Bronchial epithelial cell (primary cell): ENCODE measurements around the gene DUSP5. TPM values are rescaled to one million over a fixed set of nuclear protein-coding genes. Genes with fewer than 3 reads are reported as not detected.
A peak's percentile ranks its signal among the peaks of the same experiment; 100 is the strongest.

ENCODE experiments used
- DNase-seq: peaks from one replicate; pipeline ENCODE4 v3.0.0-alpha.2; 2010; ENCODE audit warnings: low read depth
- FAIRE-seq: peaks from 2 replicates; lab custom pipeline; 2011; peaks lifted over from hg19 to GRCh38; lab: Jason Lieb, UNC
- H3K27me3 ChIP-seq: 2 replicates; pipeline ENCODE4 v1.5.1; 2011; ENCODE audit warnings: low read length; ENCODE audit not compliant: control insufficient read depth, insufficient read depth
- H3K36me3 ChIP-seq: 2 replicates; pipeline ENCODE4 v1.5.1; 2011; ENCODE audit warnings: low read length; ENCODE audit not compliant: control insufficient read depth, insufficient read depth
- H3K4me3 ChIP-seq: 2 replicates; pipeline ENCODE4 v1.5.1; 2011; ENCODE audit warnings: mild to moderate bottlenecking, low read depth, low read length, control low read depth
- total RNA-seq: library from RNA; depleted of rRNA; stranded (reverse); fragments of >200 nt; gene quantifications from 2 replicates; pipeline ENCODE4 v1.2.1, GENCODE V29; 2014
- TF ChIP-seq, protein P1 (sequence below): IDR thresholded peaks from 2 replicates; pipeline ENCODE4 v1.5.1; 2011; ENCODE audit warnings: mild to moderate bottlenecking, moderate library complexity, low read length, control low read depth, inconsistent platforms; ENCODE audit not compliant: insufficient read depth, severe bottlenecking

Gene DUSP5
- total RNA-seq, 1 donor from 2014 or later, result 115 TPM

DNA sequence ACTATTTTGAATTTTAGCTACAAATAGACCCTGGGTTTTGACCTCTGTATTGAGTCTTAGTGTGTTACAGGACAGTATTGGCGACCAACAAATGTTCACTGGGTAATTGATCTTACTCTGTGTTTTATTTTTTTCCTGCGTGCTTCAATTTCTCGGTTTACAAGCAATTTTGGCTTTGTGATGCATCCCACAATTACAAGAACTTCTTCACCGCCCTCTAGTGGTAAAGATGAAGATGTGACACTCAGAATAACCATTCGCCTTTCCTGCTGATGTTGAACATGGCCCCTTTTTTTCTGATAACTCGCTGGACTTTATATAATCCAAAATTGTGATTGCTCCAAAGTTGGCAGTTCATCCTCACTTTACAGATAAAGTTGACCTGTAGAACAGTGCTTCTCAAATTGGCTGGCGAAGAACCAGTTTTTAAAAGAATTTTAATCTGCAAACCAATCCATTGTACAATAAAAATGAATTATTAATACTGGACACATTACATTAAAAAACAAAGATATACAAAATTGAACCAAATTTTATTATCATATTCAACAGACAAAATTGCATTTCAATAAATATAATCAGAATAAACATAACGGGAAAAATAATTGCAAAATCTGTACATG, 49.5 kb downstream of the DUSP5 start:
- Histone ChIP-seq H3K4me3 (no peak overlapping the region), H3K27me3 (no peaks in the 10 kb centered on the region), H3K36me3 (no peaks in the 10 kb centered on the region)
- TF ChIP-seq, protein P1, sequence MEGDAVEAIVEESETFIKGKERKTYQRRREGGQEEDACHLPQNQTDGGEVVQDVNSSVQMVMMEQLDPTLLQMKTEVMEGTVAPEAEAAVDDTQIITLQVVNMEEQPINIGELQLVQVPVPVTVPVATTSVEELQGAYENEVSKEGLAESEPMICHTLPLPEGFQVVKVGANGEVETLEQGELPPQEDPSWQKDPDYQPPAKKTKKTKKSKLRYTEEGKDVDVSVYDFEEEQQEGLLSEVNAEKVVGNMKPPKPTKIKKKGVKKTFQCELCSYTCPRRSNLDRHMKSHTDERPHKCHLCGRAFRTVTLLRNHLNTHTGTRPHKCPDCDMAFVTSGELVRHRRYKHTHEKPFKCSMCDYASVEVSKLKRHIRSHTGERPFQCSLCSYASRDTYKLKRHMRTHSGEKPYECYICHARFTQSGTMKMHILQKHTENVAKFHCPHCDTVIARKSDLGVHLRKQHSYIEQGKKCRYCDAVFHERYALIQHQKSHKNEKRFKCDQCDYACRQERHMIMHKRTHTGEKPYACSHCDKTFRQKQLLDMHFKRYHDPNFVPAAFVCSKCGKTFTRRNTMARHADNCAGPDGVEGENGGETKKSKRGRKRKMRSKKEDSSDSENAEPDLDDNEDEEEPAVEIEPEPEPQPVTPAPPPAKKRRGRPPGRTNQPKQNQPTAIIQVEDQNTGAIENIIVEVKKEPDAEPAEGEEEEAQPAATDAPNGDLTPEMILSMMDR, result peak; percentile 74
- DNase-seq, result peak; percentile 61
- FAIRE-seq, result no peak

DNA sequence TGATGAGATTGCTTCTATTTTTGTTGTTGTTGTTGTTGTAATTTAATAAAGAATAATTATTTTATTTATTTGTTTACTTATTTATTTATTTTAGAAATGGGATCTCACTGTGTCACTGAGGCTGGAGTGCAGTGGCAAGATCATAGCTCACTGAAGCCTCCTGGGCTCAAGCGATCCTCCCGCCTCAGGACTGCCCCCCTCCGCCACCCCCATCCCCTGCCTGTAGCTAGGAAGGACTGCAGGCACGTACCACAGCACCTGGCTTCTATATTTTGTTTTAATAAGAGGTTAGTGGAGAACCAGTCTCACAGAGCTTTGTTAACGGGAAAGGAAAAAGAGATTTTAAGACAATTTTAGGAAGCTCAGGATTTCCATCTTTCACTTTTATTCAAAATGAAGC, 50.3 kb downstream of the DUSP5 start:
- H3K36me3 ChIP-seq, result no peaks in the 10 kb centered on the region
- H3K4me3 ChIP-seq, result no peak overlapping the region
- TF ChIP-seq, protein P1, result no peak
- DNase-seq (no peak), FAIRE-seq (no peak)
- no peaks in the 10 kb centered on the region for H3K27me3 ChIP-seq

DNA sequence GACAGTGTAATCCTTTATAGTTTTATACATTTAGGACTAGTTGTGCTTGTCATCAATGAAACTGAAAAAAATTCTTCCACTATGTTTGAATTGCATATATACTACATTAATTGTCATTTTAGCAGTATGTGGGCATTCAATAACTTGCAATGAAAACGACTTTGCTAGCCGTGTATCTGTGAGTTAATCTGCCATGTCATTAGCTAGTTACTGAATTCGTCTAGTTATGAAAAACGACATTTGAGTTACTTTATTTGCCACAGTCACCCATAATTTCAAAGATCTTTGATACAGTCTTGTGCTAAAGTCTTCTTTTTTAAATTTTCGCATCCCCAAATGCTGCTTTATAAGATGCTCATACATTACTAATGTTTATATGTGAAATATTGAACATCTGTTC, 51.5 kb downstream of the DUSP5 start:
- TF ChIP-seq, protein P1, result no peak
- no peaks in the 10 kb centered on the region for H3K36me3 ChIP-seq
- FAIRE-seq (no peak), DNase-seq (no peak)
- H3K27me3 ChIP-seq, result no peaks in the 10 kb centered on the region
- no peak overlapping the region for H3K4me3 ChIP-seq

DNA sequence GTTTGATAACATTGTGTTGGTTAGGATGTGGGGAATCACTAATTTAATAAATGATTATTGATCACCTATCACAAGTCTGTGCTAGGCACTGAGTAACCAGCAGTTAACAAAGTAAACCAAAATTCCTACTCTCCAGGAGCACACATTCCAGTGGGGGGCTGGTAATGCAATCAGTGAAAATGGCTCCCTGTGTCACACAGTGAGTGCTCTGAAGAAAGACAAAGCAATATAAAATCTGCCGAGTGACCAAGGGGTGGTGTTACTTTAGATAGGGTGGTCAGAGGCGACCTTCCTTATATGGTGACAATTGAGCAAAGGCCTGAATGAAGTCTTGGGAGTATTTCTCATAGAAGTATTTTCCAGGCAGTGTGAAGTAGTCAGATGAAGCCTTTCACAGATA, 56.2 kb downstream of the DUSP5 start:
- TF ChIP-seq, protein P1, result no peak
- Histone ChIP-seq H3K4me3 (no peak overlapping the region), H3K27me3 (no peaks in the 10 kb centered on the region), H3K36me3 (no peaks in the 10 kb centered on the region)
- DNase-seq (no peak), FAIRE-seq (no peak)

DNA sequence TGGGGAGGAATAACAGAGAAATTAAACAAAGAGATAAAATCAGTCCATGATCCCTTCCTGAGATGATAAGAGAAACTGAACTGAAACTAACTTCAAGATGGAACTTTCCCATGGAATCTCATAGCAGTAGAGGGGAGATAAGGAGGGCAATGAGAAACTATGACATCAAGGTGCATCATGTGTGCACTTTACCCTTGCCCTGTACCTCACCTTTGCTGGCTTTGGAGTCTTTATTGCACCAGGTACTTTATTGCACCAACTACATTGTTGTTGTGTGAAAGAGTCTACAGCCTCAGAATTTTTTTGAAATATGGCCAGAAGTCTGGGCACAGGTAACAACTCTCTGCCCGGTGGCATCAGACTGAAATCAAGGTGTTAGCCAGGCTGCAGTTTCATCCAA, 58.6 kb downstream of the DUSP5 start:
- TF ChIP-seq, protein P1, result no peak
- DNase-seq (no peak), FAIRE-seq (no peak)
- H3K27me3 ChIP-seq, result no peaks in the 10 kb centered on the region
- no peak overlapping the region for H3K4me3 ChIP-seq
- H3K36me3 ChIP-seq, result no peaks in the 10 kb centered on the region

DNA sequence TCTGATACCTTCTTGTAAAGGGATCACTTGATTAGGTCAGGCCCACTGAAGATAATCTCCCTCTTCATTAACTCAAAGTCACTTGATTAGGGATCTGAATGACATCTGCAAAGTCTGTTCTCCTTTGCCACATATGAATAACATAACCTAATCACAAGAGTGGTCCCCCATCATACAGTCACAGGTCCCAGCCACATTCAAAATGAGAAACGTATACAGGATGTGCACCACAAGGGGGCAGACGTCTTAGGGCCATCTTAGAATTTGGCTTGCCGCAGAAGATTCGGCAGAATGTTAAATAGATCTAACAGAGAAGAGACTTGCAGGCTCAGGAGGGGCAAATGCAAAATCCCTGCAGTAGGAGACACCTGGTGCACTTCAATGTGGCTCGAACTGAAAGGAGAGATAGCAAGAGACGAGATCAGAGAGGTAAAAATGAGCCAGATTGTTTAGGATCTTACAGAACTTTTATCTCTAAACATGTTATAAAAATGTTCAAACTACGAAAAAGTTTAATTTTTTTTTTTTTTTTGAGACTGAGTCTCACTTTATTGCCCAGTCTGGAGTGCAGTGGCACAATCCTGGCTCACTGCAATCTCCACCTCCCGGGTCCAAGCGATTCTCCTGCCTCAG, 59.4 kb downstream of the DUSP5 start:
- TF ChIP-seq, protein P1, result peak; percentile 69
- H3K4me3 ChIP-seq, result no peak overlapping the region
- FAIRE-seq (no peak), DNase-seq (peak; percentile 41)
- H3K27me3 ChIP-seq, result no peaks in the 10 kb centered on the region
- H3K36me3 ChIP-seq, result no peaks in the 10 kb centered on the region
